ENCODE measurements around the gene KIF22. TPM values are rescaled to one million over a fixed set of nuclear protein-coding genes. Genes with fewer than 3 reads are reported as not detected.

The KIF22 gene
- total and polyA plus RNA-seq, 9 of the 15 experiments (the other 6 are each of a cell fraction or from before 2014, with no cell fraction given), result 8.7 to 232 (median 131) TPM

DNA sequence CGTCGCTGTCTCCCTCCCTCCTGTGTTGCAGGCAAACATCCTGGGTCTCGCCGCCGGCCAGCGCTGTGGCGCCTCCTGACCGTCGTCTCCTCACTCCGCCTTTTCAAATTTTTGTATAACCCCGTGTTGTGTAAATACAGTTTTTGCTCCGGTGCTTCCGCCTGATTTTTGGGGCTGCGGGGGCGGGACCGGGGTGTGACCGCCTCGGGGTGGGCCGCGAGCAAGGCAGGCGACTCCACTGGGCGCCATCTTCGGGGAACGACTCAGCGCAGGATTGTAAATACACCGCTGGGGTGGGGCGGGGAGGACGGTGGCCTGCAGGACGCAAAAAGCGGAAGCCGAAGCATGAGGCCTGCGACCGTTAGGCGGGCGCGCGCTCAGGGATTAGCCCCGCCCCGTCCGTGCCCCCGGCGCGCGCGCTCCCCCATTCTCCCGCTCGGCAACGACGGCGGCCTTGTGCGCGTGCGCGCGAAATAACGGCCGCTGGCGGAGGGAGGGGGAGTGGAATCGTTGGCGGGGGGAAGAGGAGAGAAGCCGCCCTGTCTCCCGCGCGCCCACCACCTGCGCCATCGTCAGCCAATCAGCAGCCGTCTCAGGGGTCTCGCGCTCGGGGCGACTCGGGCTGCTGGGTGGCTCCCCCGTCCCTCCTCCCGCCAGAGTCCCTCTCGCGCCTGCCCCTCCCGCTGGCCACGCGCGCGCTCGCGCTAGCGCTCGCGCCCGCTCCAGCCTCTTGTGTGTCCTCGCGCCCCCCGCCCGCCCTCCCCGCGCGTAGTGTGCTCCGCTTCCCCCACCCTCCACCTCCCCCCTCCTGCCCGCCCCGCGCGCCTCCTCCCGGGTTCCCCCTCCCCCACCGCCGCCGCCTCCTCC, 14.9 kb downstream of the KIF22 start (continued):
- TF ChIP-seq SPI1 (IDR thresholded peaks at IDR 0.05; ENCODE audit: borderline replicate concordance, low read depth, low read length) (peak; percentile 87), NR3C1 (CRISPR knock-in tag; IDR thresholded peaks at IDR 0.05) (0 out of 2 replicates have a peak, but pooled peaks have one; percentile 71), NR2C2 (CRISPR knock-in tag; IDR thresholded peaks at IDR 0.05) (no peak), NR2C2 (tag; IDR thresholded peaks at IDR 0.05) (peak; percentile 74), NUFIP1 (IDR thresholded peaks at IDR 0.05; ENCODE audit: partially characterized antibody) (no peak), DDX20 (tag; IDR thresholded peaks at IDR 0.05; ENCODE audit: low read depth) (no peak), RFX5 (IDR thresholded peaks at IDR 0.05; ENCODE audit: low read depth, low read length) (no peak), ZNF12 (CRISPR knock-in tag; IDR thresholded peaks at IDR 0.05) (no peak), TRIM24 (IDR thresholded peaks at IDR 0.05) (peak in 1 of 2 experiments; percentile 79; a peak in 2 of 4 replicates), CREB5 (CRISPR knock-in tag; IDR thresholded peaks at IDR 0.05) (no peak), XRCC3 (IDR thresholded peaks at IDR 0.05) (no peak), FUS (optimal IDR thresholded peaks at IDR 0.05; ENCODE audit: low read depth, low read length) (peak; percentile 88), SRF (CRISPR knock-in tag; IDR thresholded peaks at IDR 0.05) (peak in 1 of 2 experiments; percentile 35; a peak in 1 of 4 replicates), NFE2L1 (tag; IDR thresholded peaks at IDR 0.05; ENCODE audit: borderline replicate concordance, low read depth) (no peak), BMI1 (IDR thresholded peaks at IDR 0.05; ENCODE audit: low read length) (no peak)
- TF ChIP-seq, protein P1, sequence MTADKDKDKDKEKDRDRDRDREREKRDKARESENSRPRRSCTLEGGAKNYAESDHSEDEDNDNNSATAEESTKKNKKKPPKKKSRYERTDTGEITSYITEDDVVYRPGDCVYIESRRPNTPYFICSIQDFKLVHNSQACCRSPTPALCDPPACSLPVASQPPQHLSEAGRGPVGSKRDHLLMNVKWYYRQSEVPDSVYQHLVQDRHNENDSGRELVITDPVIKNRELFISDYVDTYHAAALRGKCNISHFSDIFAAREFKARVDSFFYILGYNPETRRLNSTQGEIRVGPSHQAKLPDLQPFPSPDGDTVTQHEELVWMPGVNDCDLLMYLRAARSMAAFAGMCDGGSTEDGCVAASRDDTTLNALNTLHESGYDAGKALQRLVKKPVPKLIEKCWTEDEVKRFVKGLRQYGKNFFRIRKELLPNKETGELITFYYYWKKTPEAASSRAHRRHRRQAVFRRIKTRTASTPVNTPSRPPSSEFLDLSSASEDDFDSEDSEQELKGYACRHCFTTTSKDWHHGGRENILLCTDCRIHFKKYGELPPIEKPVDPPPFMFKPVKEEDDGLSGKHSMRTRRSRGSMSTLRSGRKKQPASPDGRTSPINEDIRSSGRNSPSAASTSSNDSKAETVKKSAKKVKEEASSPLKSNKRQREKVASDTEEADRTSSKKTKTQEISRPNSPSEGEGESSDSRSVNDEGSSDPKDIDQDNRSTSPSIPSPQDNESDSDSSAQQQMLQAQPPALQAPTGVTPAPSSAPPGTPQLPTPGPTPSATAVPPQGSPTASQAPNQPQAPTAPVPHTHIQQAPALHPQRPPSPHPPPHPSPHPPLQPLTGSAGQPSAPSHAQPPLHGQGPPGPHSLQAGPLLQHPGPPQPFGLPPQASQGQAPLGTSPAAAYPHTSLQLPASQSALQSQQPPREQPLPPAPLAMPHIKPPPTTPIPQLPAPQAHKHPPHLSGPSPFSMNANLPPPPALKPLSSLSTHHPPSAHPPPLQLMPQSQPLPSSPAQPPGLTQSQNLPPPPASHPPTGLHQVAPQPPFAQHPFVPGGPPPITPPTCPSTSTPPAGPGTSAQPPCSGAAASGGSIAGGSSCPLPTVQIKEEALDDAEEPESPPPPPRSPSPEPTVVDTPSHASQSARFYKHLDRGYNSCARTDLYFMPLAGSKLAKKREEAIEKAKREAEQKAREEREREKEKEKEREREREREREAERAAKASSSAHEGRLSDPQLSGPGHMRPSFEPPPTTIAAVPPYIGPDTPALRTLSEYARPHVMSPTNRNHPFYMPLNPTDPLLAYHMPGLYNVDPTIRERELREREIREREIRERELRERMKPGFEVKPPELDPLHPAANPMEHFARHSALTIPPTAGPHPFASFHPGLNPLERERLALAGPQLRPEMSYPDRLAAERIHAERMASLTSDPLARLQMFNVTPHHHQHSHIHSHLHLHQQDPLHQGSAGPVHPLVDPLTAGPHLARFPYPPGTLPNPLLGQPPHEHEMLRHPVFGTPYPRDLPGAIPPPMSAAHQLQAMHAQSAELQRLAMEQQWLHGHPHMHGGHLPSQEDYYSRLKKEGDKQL (CRISPR knock-in tag; IDR thresholded peaks at IDR 0.05; ENCODE audit: borderline replicate concordance), result 0 out of 2 replicates have a peak, but pooled peaks have one; percentile 71
- TF ChIP-seq, protein P2, sequence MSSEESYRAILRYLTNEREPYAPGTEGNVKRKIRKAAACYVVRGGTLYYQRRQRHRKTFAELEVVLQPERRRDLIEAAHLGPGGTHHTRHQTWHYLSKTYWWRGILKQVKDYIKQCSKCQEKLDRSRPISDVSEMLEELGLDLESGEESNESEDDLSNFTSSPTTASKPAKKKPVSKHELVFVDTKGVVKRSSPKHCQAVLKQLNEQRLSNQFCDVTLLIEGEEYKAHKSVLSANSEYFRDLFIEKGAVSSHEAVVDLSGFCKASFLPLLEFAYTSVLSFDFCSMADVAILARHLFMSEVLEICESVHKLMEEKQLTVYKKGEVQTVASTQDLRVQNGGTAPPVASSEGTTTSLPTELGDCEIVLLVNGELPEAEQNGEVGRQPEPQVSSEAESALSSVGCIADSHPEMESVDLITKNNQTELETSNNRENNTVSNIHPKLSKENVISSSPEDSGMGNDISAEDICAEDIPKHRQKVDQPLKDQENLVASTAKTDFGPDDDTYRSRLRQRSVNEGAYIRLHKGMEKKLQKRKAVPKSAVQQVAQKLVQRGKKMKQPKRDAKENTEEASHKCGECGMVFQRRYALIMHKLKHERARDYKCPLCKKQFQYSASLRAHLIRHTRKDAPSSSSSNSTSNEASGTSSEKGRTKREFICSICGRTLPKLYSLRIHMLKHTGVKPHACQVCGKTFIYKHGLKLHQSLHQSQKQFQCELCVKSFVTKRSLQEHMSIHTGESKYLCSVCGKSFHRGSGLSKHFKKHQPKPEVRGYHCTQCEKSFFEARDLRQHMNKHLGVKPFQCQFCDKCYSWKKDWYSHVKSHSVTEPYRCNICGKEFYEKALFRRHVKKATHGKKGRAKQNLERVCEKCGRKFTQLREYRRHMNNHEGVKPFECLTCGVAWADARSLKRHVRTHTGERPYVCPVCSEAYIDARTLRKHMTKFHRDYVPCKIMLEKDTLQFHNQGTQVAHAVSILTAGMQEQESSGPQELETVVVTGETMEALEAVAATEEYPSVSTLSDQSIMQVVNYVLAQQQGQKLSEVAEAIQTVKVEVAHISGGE (CRISPR knock-in tag; IDR thresholded peaks at IDR 0.05), result peak in 2 of 3 experiments; percentile 66 to 90; a peak in 4 of 6 replicates

Measured in K562 (cell line).